ENCODE data around the gene MAGEE1. TPM values are rescaled to one million over a fixed set of nuclear protein-coding genes. Genes with fewer than 3 reads are reported as not detected.

Gene MAGEE1
- total RNA-seq: 0.91 and 1.6 TPM in 2 replicates
- 2.0 TPM for polyA plus RNA-seq (2012)

- peak; percentile 75 for DNase-seq (ENCODE audit: low read depth)
These were observed at the start of gene MAGEE1 for GRCh38 chrX:76427560-76428242. MAGEE1 (plus strand) TSS chrX:76427710; CDS start chrX:76427931, 221 bp downstream.

GRCh38 chrX:76398970-76399369 is 28.5 kb upstream of the MAGEE1 start:
- DNase-seq (ENCODE audit: low read depth): no peak

- no peak for DNase-seq (ENCODE audit: low read depth)
These were observed 19.7 kb upstream of the MAGEE1 start for GRCh38 chrX:76407795-76408194.

GRCh38 chrX:76420237-76420636 is 7.3 kb upstream of the MAGEE1 start:
- DNase-seq (ENCODE audit: low read depth): no peak

GRCh38 chrX:76428243-76429130 is 977 bp downstream of the MAGEE1 start:
- no peak for DNase-seq (ENCODE audit: low read depth)

GRCh38 chrX:76433219-76433618 is 5.7 kb downstream of the MAGEE1 start:
- peak; percentile 60 for DNase-seq (ENCODE audit: low read depth)

- no peak for DNase-seq (ENCODE audit: low read depth)
These were observed 6.7 kb downstream of the MAGEE1 start for GRCh38 chrX:76434103-76434741.

GRCh38 chrX:76439188-76439587 is 11.7 kb downstream of the MAGEE1 start:
- no peak for DNase-seq (ENCODE audit: low read depth)

- no peak for DNase-seq (ENCODE audit: low read depth)
These were observed 26.4 kb downstream of the MAGEE1 start for GRCh38 chrX:76453737-76454406.

- DNase-seq (ENCODE audit: low read depth): peak; percentile 20
These were observed 27.0 kb downstream of the MAGEE1 start for GRCh38 chrX:76454456-76454927.

- no peak for DNase-seq (ENCODE audit: low read depth)
These were observed 49.8 kb downstream of the MAGEE1 start for GRCh38 chrX:76477353-76477752.

All from myocyte (in vitro differentiated cells).